ENCODE measurements around the gene SHH. TPM values are rescaled to one million over a fixed set of nuclear protein-coding genes. Genes with fewer than 3 reads are reported as not detected.

The SHH gene
- total RNA-seq, 4 donors from 2014 or later, result 1.4 to 2.5 (median 2.1) TPM; not detected in 1

- peaks cover 0 to 74% (median 21%) of the 10 kb centered on the region in 4 donors for H3K4me1 ChIP-seq
- no peak for DNase-seq
Measured at GRCh38 chr7:155805826-155806095, 6.5 kb downstream of the SHH start.

GRCh38 chr7:155804897-155805825 lies 7.1 kb downstream of the SHH start:
- H3K27ac ChIP-seq, result no peak overlapping the region
- H3K27me3 ChIP-seq, result peaks cover 0 to 33% of the 10 kb centered on the region in 2 donors
- H3K4me1 ChIP-seq, result peaks cover 0 to 68% (median 21%) of the 10 kb centered on the region in 4 donors

More at GRCh38 chr7:155805826-155806095, 6.5 kb downstream of the SHH start:
- H3K27ac ChIP-seq, result no peak overlapping the region
- H3K36me3 ChIP-seq, result no peaks in the 10 kb centered on the region
- H3K9me3 ChIP-seq, result no peaks in the 10 kb centered on the region
- H3K27me3 ChIP-seq, result peaks cover 0 to 38% of the 10 kb centered on the region in 2 donors
- no peak for TF ChIP-seq CTCF (IDR thresholded peaks at IDR 0.05)
- no peak for TF ChIP-seq POLR2A (IDR thresholded peaks at IDR 0.05)
- peak overlapping the region; percentile 14 to 46 (median 38) for H3K4me3 ChIP-seq

GRCh38 chr7:155804431-155804831 lies 7.8 kb downstream of the SHH start:
- no peaks in the 10 kb centered on the region for H3K9me3 ChIP-seq
- peaks cover 0 to 60% (median 21%) of the 10 kb centered on the region in 4 donors for H3K4me1 ChIP-seq
- H3K36me3 ChIP-seq, result no peaks in the 10 kb centered on the region
- peak overlapping the region in 1 of 4 donors; percentile 43 for H3K27ac ChIP-seq
- H3K4me3 ChIP-seq, result peak overlapping the region in 3 of 4 donors; percentile 14 to 46 (median 42)
- H3K27me3 ChIP-seq, result peaks cover 0 to 26% of the 10 kb centered on the region in 2 donors
- TF ChIP-seq POLR2A (IDR thresholded peaks at IDR 0.05) (no peak), CTCF (IDR thresholded peaks at IDR 0.05) (no peak)
- peak in 1 of 3 donors; percentile 45 for DNase-seq

More at GRCh38 chr7:155804897-155805825, 7.1 kb downstream of the SHH start:
- no peaks in the 10 kb centered on the region for H3K9me3 ChIP-seq
- TF ChIP-seq CTCF (IDR thresholded peaks at IDR 0.05) (peak in 5 of 6 experiments; percentile 17 to 62 (median 56)), POLR2A (IDR thresholded peaks at IDR 0.05) (no peak)
- peak overlapping the region; percentile 14 to 46 (median 38) for H3K4me3 ChIP-seq
- DNase-seq, result peak; percentile 30 to 64 (median 60)
- H3K36me3 ChIP-seq, result no peaks in the 10 kb centered on the region

GRCh38 chr7:155803418-155804376 lies 8.6 kb downstream of the SHH start:
- Histone ChIP-seq H3K9me3 (no peaks in the 10 kb centered on the region), H3K36me3 (no peaks in the 10 kb centered on the region), H3K4me1 (peaks cover 0 to 54% (median 21%) of the 10 kb centered on the region in 4 donors), H3K27ac (peak overlapping the region in 1 of 4 donors; percentile 43), H3K27me3 (peaks cover 0 to 25% of the 10 kb centered on the region in 2 donors), H3K4me3 (peak overlapping the region in 3 of 4 donors; percentile 30 to 42 (median 37))
- peak in 2 of 3 donors; percentile 64 to 74 for DNase-seq
- no peak for TF ChIP-seq POLR2A (IDR thresholded peaks at IDR 0.05)
- TF ChIP-seq CTCF (IDR thresholded peaks at IDR 0.05), result no peak

GRCh38 chr7:155802906-155803417 lies 9.3 kb downstream of the SHH start:
- TF ChIP-seq POLR2A (IDR thresholded peaks at IDR 0.05), result no peak
- TF ChIP-seq CTCF (IDR thresholded peaks at IDR 0.05), result no peak
- H3K4me3 ChIP-seq, result peak overlapping the region in 2 of 4 donors; percentile 30 to 42
- H3K36me3 ChIP-seq, result no peaks in the 10 kb centered on the region
- peaks cover 0 to 20% of the 10 kb centered on the region in 2 donors for H3K27me3 ChIP-seq
- no peak overlapping the region for H3K27ac ChIP-seq
- H3K4me1 ChIP-seq, result peaks cover 0 to 47% (median 21%) of the 10 kb centered on the region in 4 donors
- no peaks in the 10 kb centered on the region for H3K9me3 ChIP-seq
- DNase-seq, result peak in 1 of 3 donors; percentile 34
